Stimulated activated CD8-positive, alpha-beta memory T cell treated with anti-CD3 and anti-CD28 coated beads, Interleukin-15, amount 100 ng/mL, for 48 hours (primary cell): Measurements from ENCODE around the gene PDS5B.
A peak's percentile ranks its signal among the peaks of the same experiment; 100 is the strongest.
"Not testable (repeated sequence)": the region's sequence is repeated elsewhere in the genome, so short reads cannot be mapped to it uniquely, and the experiment has no call there.

Source experiments
- DNase-seq, 2 donors: peaks; one replicate each; pipeline ENCODE4 v3.0.0-alpha.2; 2020; ENCODE audit warnings: low read depth in 2 of 2

The PDS5B gene

GRCh38 chr13:32647926-32648325 is 61.7 kb downstream of the PDS5B start:
- DNase-seq, result no peak

GRCh38 chr13:32650705-32651311 is 64.6 kb downstream of the PDS5B start:
- peak; percentile 42 to 54 for DNase-seq

- DNase-seq, result no peak
These were observed 71.1 kb downstream of the PDS5B start for GRCh38 chr13:32657309-32657708.

- DNase-seq, result no peak
These were observed 73.5 kb downstream of the PDS5B start for GRCh38 chr13:32659736-32660135.

- no peak for DNase-seq
These were observed 74.0 kb downstream of the PDS5B start for GRCh38 chr13:32660227-32660626.

- no peak for DNase-seq
These were observed 75.4 kb downstream of the PDS5B start for GRCh38 chr13:32661685-32662084.

GRCh38 chr13:32663660-32664059 is 77.4 kb downstream of the PDS5B start:
- DNase-seq, result no peak

GRCh38 chr13:32666990-32667571 is 80.8 kb downstream of the PDS5B start:
- DNase-seq, result no peak

GRCh38 chr13:32669030-32669646 is 82.9 kb downstream of the PDS5B start:
- DNase-seq, result no peak

- no peak for DNase-seq
These were observed 88.3 kb downstream of the PDS5B start for GRCh38 chr13:32674503-32674902.

GRCh38 chr13:32676242-32676641 is 90.0 kb downstream of the PDS5B start:
- no peak for DNase-seq

GRCh38 chr13:32682130-32682529 is 95.9 kb downstream of the PDS5B start:
- DNase-seq, result no peak

- no peak for DNase-seq
These were observed 96.5 kb downstream of the PDS5B start for GRCh38 chr13:32682740-32683139.

- DNase-seq, result no peak
These were observed 101.0 kb downstream of the PDS5B start for GRCh38 chr13:32687275-32687674.

GRCh38 chr13:32695602-32696250 is 109.5 kb downstream of the PDS5B start:
- no peak for DNase-seq

- DNase-seq, result no peak
These were observed 121.2 kb downstream of the PDS5B start for GRCh38 chr13:32707471-32707870.

- no peak for DNase-seq
These were observed 127.1 kb downstream of the PDS5B start for GRCh38 chr13:32713397-32713796.

- not testable (repeated sequence) for DNase-seq
These were observed 129.9 kb downstream of the PDS5B start for GRCh38 chr13:32716201-32716600.

GRCh38 chr13:32720026-32720425 is 133.8 kb downstream of the PDS5B start:
- no peak for DNase-seq

GRCh38 chr13:32721131-32722034 is 135.1 kb downstream of the PDS5B start:
- DNase-seq, result not testable (repeated sequence)

- no peak for DNase-seq
These were observed 136.1 kb downstream of the PDS5B start for GRCh38 chr13:32722340-32722739.

- DNase-seq, result no peak
These were observed 137.7 kb downstream of the PDS5B start for GRCh38 chr13:32723987-32724386.
